ENCODE measurements around the gene CBFA2T2.
A peak's percentile ranks its signal among the peaks of the same experiment; 100 is the strongest.
"Not testable (repeated sequence)": the region's sequence is repeated elsewhere in the genome, so short reads cannot be mapped to it uniquely, and the experiment has no call there.

The CBFA2T2 gene

DNA sequence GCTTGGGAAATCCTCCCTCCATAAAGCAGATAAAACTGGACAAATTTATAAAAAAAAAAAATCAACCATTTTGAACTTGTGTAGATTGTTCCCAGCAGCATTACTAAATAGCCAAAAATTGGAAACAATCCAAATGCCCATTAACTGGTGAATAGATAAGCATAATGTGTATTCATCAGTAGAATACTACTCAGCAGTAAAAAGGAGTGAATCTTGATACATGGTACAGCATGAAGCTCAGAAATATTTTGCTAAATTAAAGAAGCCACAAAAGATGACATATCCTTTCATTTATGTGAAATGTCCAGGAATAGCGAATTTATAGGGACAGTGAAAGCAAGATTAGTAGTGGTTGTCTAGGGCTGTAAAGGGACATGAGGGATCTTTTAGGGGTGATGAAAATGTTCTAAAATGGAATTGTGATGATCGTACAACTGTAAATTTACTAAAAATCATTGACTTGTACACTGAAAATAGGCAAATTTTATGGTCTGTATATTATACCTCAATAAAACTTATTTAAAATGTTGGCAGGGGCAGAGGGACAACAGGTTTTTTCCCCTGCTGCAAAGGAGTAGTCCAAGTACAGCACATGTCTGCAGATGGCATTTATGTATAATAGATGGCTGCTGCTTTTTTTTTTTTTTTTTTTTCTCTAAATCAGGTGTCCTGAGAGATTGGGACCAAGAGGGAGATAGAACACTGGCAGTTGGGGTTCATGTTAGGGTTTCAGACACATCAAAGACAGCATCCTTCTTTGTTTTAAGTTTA, 59.5 kb downstream of the CBFA2T2 start:
- no peak for DNase-seq (ENCODE audit: low read depth, low spot score)

- DNase-seq (ENCODE audit: low read depth, low spot score) = no peak
These were observed 61.9 kb downstream of the CBFA2T2 start for GRCh38 chr20:33551778-33552177.

GRCh38 chr20:33552519-33552918, 62.6 kb downstream of the CBFA2T2 start:
- DNase-seq (ENCODE audit: low read depth, low spot score) = no peak

GRCh38 chr20:33553516-33553915, 63.6 kb downstream of the CBFA2T2 start:
- DNase-seq (ENCODE audit: low read depth, low spot score) = no peak

GRCh38 chr20:33554914-33555420, 65.1 kb downstream of the CBFA2T2 start:
- peak; percentile 87 for DNase-seq (ENCODE audit: low read depth, low spot score)

DNA sequence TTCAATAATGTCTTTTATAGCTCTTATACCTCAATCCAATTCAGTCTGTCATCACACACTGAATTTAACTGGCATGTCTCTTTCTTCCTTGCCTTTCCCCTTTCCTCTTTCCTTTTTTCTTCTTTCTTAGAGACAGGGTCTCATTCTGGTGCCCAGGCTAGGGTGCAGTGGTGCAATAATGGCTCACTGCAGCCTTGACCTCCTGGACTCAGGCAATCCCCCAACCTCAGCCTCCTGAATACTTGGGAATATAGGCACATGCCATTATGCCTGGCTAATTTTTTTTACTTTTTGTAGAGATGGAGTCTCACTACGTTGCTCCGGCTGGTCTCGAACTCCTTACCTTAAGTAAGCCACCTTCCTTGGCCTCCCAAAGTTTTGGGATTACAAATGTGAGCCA, 65.9 kb downstream of the CBFA2T2 start:
- no peak for DNase-seq (ENCODE audit: low read depth, low spot score)

GRCh38 chr20:33556246-33556645, 66.3 kb downstream of the CBFA2T2 start:
- no peak for DNase-seq (ENCODE audit: low read depth, low spot score)

- no peak for DNase-seq (ENCODE audit: low read depth, low spot score)
These were observed 68.7 kb downstream of the CBFA2T2 start for GRCh38 chr20:33558348-33559144.

- DNase-seq (ENCODE audit: low read depth, low spot score) = no peak
These were observed 69.3 kb downstream of the CBFA2T2 start for GRCh38 chr20:33559212-33559611.

- no peak for DNase-seq (ENCODE audit: low read depth, low spot score)
These were observed 70.1 kb downstream of the CBFA2T2 start for GRCh38 chr20:33560026-33560425.

- DNase-seq (ENCODE audit: low read depth, low spot score) = not testable (repeated sequence)
These were observed 71.2 kb downstream of the CBFA2T2 start for GRCh38 chr20:33561053-33561452.

- peak; percentile 54 for DNase-seq (ENCODE audit: low read depth, low spot score)
These were observed 72.1 kb downstream of the CBFA2T2 start for GRCh38 chr20:33561692-33562601.

- DNase-seq (ENCODE audit: low read depth, low spot score) = no peak
These were observed 73.9 kb downstream of the CBFA2T2 start for GRCh38 chr20:33563788-33564187.

DNA sequence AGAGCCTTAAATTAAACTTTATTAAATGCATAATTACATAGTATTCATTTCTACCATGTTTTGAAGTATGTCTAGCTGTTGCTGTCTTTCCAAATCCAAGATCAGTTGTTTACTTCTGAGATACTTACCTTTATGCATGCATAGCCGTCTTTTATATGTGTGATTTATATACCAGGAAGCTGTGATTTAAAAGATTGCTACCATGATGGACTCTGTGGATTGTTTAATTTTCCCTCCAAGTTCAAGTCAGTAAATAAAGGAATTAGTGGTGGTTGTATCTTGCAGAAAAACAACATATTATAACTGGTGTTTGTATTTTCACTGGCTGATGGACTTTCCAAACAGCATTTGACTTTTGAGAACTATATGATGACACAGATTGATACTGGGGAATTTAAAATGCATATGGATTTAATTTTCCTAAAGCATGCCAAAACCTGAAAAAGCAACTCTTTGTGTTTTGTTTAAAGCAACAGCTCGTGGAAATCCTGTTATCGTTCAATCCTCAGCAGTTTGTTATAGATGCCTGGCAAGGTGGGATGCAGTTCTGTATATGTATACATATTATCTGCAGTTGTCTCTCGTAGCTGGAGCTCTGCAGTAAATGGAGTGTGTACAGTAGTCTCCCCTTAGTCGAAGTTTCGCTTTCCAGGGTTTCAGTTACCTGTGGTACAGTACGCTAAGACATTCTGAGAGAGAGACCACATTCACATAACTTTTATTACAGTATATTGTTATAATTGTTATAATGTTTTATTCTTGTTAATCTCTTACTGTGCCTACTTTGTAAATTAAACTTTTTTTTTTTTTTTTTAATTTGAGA, 77.1 kb downstream of the CBFA2T2 start:
- no peak for DNase-seq (ENCODE audit: low read depth, low spot score)

DNA sequence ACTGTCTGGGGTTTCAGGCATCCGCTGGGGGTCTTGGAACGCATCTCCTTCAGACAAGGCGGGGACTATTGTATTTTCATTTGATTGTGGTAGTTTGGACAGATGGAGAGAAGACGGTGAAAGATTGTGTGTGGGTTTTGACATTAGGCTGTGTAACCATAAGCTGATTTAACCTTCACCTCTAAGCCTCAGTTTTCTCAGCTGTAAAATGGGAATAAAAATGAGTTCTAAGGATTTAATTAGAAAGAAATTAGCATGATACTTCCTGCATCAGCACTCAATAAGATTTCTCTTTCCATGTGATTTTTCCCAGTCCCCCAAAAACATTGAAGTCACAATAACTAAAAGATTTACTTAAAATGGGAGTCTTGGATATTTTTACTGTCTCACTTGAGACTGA, 78.1 kb downstream of the CBFA2T2 start:
- DNase-seq (ENCODE audit: low read depth, low spot score) = no peak

DNA sequence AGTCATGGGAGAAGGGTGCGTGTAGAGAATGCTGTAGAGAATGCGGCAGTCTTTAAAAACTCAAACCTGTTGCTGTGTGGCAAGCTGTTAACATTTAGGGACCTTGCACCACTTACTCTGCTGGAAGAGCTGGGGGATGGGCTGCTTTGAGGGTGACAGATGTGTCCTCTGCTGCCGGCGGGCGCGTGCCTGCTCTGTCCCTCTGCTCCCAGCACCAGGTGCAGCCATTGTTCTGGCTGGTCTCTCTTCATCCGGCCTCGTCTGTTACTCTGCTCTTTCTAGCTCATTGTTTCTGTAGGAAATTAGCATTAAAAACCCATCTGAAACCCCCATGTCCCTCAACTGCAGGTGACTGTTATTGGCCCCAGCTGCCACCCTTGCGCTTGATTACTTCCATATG, 78.5 kb downstream of the CBFA2T2 start:
- no peak for DNase-seq (ENCODE audit: low read depth, low spot score)

DNA sequence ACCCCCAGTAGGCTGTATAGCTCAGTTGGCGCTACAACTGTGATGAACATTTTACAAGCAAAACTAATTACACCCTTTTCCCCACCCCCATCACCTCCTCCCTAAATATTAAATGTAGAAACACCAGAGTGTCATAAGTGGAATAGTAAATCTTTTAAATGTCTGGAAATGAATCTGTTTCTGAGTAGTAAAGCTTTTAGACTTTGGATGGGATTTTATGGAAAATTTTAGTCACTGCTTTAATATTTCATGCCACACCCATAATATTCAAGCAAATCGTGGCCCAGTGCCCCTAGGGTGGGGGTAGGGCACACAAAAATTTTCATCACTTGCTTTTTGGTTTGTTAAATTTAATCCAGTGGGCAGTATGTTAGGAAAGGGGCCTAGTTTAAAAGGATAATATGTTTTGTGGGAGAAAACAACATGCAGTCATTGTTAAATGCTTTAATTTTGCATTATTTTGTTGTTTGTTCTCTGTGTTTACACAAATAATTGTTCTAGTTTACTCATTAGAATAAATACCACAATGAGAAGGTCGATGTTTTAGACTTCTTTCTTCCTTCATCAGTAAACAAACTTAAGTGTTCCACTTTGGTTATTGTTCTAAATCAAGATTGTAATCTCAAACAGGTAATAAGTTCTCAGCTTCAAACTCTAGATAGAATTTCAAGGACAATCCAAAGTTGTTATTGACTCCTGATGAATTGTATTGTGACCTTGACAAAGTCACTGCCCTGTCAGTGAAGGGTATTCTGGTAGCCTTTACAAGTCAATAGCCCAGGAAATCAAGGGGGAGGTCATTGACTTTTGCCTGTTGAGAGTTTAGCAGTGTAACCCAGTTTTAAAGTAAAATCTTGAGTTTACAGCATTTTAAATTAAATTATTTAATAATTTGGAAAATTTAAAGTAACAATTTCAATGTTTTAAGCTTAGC, 79.2 kb downstream of the CBFA2T2 start:
- no peak for DNase-seq (ENCODE audit: low read depth, low spot score)

DNA sequence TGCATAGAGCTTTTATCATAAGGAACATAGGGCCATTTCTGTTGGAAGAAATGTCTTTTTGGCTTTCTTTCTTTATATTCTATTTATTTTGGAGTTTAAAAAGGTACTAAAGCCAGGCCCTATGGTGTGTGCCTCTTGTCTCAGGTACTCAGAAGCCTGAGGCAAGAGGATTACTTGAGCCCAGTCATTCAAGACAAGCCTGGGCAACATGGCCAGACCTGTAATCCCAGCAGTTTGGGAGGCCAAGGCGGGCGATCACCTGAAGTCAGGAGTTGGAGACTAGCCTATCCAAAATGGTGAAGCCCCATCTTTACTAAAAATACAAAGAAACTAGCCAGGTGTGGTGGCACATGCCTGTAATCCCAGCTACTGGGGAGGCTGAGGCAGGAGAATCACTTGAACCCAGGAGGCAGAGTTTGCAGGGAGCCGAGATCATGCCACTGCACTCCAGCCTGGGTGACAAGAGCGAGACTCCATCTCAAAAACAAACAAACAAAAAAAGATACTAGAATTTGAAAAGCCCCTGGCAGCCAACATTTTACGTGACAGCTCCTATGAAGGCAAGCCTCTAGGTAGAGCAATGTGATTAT, 80.0 kb downstream of the CBFA2T2 start:
- no peak for DNase-seq (ENCODE audit: low read depth, low spot score)

DNA sequence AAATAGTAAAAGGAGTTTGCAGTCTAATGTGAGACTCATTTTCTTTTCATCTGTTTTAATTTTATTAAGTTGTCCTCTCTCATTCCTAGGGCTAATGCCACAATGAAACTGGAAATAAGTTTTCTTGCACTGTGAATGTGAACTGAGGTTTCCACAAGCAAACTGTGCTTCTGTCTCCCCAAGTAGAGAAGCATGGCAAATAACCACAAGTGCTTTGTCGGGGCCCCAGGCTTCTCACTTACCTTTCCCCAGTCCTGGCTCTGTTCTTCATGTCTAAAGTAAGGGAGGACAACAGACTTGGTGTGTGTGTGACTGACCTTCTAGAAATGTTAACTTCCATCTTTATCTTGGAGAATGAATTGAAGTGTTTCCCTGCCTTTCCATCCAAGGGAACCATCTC, 80.8 kb downstream of the CBFA2T2 start:
- no peak for DNase-seq (ENCODE audit: low read depth, low spot score)

Measured in smooth muscle cell of the brain vasculature (primary cell).